Vagina (tissue), 2 donors: Measurements from ENCODE around the gene DPF3.

Experiments
- CTCF ChIP-seq, 3 experiments: fragments of 450-650 bp in 2 of 3; fragments of 200-600 bp in 1 of 3; sonication (generic) in 1 of 3; IDR thresholded peaks; one replicate each; pipeline ENCODE4 v1.5.1; 2017 to 2019; ENCODE audit warnings: antibody characterized with exemption in 3 of 3, mild to moderate bottlenecking in 2 of 3, moderate library complexity in 2 of 3
- POLR2AphosphoS5 ChIP-seq, 2 donors: sonication (generic); formaldehyde crosslinking; IDR thresholded peaks; one replicate each; pipeline ENCODE4 v1.9.0; 2017; ENCODE audit warnings: antibody characterized with exemption in 2 of 2, mild to moderate bottlenecking in 2 of 2, low read depth in 1 of 2; ENCODE audit not compliant: insufficient read depth in 1 of 2

GRCh38 chr14:72745991-72746980 lies 147.6 kb downstream of the DPF3 start:
- TF ChIP-seq CTCF (IDR thresholded peaks at IDR 0.05) (no peak), POLR2AphosphoS5 (IDR thresholded peaks at IDR 0.05; ENCODE audit: insufficient read depth in 1 of 2, low read depth in 1 of 2) (no peak)
